ENCODE results near the gene TMEM59. TPM values are rescaled to one million over a fixed set of nuclear protein-coding genes. Genes with fewer than 3 reads are reported as not detected.

TMEM59 gene
- polyA plus RNA-seq, 1 donor (not counting 4 experiments of a cell fraction or from before 2014, with no cell fraction given): 342 TPM

DNA sequence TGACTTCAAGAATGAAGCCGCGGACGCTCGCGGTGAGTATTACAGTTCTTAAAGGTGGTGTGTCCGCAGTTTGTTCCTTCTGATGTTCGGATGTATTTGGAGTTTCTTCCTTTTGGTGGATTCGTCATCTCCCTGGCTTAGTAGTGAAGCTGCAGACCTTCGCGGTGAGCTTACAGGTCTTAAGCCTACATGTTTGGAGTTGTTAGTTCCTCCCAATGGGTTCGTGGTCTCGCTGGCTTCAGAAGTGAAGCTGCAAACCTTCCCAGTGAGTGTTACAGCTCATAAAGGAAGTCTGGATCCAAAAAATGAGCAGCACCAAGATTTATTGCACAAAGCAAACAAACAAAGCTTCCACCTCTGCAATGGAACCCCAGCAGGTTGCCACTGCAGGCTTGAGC, 49.8 kb downstream of the TMEM59 start:
- Histone ChIP-seq H3K79me2 (ENCODE audit: control insufficient read depth, insufficient read depth, low read length) (no peaks in the 10 kb centered on the region), H4K20me1 (ENCODE audit: control insufficient read depth, extremely low read depth, insufficient read depth, low read length) (no peaks in the 10 kb centered on the region), H3K4me1 (ENCODE audit: control insufficient read depth, extremely low read depth, insufficient read depth, low read length) (peaks cover 9% of the 10 kb centered on the region), H3K9ac (ENCODE audit: control insufficient read depth, extremely low read depth, insufficient read depth, low read length) (no peak overlapping the region), H3K4me2 (ENCODE audit: control insufficient read depth, extremely low read depth, insufficient read depth, low read depth, low read length) (peak overlapping the region; percentile 27), H3K9me3 (ENCODE audit: control insufficient read depth, low read depth, low read length) (no peaks in the 10 kb centered on the region), H3K4me3 (ENCODE audit: control insufficient read depth in 2 of 3, extremely low read depth in 1 of 3, insufficient read depth in 2 of 3, low read depth in 1 of 3, low read length in 3 of 3) (no peak overlapping the region), H3K9me1 (ENCODE audit: control insufficient read depth, extremely low read depth, insufficient read depth, low read length) (no peaks in the 10 kb centered on the region), H3K27ac (ENCODE audit: control insufficient read depth, insufficient read depth, low read length) (no peak overlapping the region), H2AFZ (ENCODE audit: control insufficient read depth, low read length) (no peak overlapping the region), H3K27me3 (ENCODE audit: control insufficient read depth, extremely low read depth, insufficient read depth, low read length) (no peaks in the 10 kb centered on the region), H3K36me3 (ENCODE audit: control insufficient read depth in 2 of 2, extremely low read depth in 1 of 2, insufficient read depth in 2 of 2, low read length in 2 of 2) (no peaks in the 10 kb centered on the region)
- peak; percentile 80 for FAIRE-seq
- peak; percentile 68 for DNase-seq (ENCODE audit: low read depth, low spot score)
- dilution Hi-C loops (cut with MboI; ENCODE audit: extremely low pct_ligation_motif_present, low sequenced_read_pairs): no loop called here
- TF ChIP-seq EZH2 (IDR thresholded peaks at IDR 0.05; ENCODE audit: low read length): no peak
- TF ChIP-seq, protein P1, sequence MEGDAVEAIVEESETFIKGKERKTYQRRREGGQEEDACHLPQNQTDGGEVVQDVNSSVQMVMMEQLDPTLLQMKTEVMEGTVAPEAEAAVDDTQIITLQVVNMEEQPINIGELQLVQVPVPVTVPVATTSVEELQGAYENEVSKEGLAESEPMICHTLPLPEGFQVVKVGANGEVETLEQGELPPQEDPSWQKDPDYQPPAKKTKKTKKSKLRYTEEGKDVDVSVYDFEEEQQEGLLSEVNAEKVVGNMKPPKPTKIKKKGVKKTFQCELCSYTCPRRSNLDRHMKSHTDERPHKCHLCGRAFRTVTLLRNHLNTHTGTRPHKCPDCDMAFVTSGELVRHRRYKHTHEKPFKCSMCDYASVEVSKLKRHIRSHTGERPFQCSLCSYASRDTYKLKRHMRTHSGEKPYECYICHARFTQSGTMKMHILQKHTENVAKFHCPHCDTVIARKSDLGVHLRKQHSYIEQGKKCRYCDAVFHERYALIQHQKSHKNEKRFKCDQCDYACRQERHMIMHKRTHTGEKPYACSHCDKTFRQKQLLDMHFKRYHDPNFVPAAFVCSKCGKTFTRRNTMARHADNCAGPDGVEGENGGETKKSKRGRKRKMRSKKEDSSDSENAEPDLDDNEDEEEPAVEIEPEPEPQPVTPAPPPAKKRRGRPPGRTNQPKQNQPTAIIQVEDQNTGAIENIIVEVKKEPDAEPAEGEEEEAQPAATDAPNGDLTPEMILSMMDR (optimal IDR thresholded peaks at IDR 0.05 in 1 of 3, IDR thresholded peaks at IDR 0.05 in 1 of 3, conservative IDR thresholded peaks at IDR 0.05 in 1 of 3; ENCODE audit: extremely low read depth in 1 of 3, insufficient read depth in 2 of 3, low read length in 3 of 3): no peak

- H3K9me1 ChIP-seq (ENCODE audit: control insufficient read depth, extremely low read depth, insufficient read depth, low read length): no peaks in the 10 kb centered on the region
- DNase-seq (ENCODE audit: low read depth, low spot score) (no peak), FAIRE-seq (no peak)
- H3K36me3 ChIP-seq (ENCODE audit: control insufficient read depth in 2 of 2, extremely low read depth in 1 of 2, insufficient read depth in 2 of 2, low read length in 2 of 2): no peaks in the 10 kb centered on the region
- no peak overlapping the region for H3K27ac ChIP-seq (ENCODE audit: control insufficient read depth, insufficient read depth, low read length)
- H3K4me2 ChIP-seq (ENCODE audit: control insufficient read depth, extremely low read depth, insufficient read depth, low read depth, low read length): peak overlapping the region; percentile 4
- H3K4me3 ChIP-seq (ENCODE audit: control insufficient read depth in 2 of 3, extremely low read depth in 1 of 3, insufficient read depth in 2 of 3, low read depth in 1 of 3, low read length in 3 of 3): no peak overlapping the region
- H4K20me1 ChIP-seq (ENCODE audit: control insufficient read depth, extremely low read depth, insufficient read depth, low read length): no peaks in the 10 kb centered on the region
- H3K79me2 ChIP-seq (ENCODE audit: control insufficient read depth, insufficient read depth, low read length): no peaks in the 10 kb centered on the region
- no peak overlapping the region for H3K9ac ChIP-seq (ENCODE audit: control insufficient read depth, extremely low read depth, insufficient read depth, low read length)
- TF ChIP-seq EZH2 (IDR thresholded peaks at IDR 0.05; ENCODE audit: low read length): no peak
- TF ChIP-seq, protein P1 (optimal IDR thresholded peaks at IDR 0.05 in 1 of 3, IDR thresholded peaks at IDR 0.05 in 1 of 3, conservative IDR thresholded peaks at IDR 0.05 in 1 of 3; ENCODE audit: extremely low read depth in 1 of 3, insufficient read depth in 2 of 3, low read length in 3 of 3): no peak
- H3K9me3 ChIP-seq (ENCODE audit: control insufficient read depth, low read depth, low read length): no peaks in the 10 kb centered on the region
- dilution Hi-C loops (cut with MboI; ENCODE audit: extremely low pct_ligation_motif_present, low sequenced_read_pairs): no loop called here
- peaks cover 9% of the 10 kb centered on the region for H3K4me1 ChIP-seq (ENCODE audit: control insufficient read depth, extremely low read depth, insufficient read depth, low read length)
- H2AFZ ChIP-seq (ENCODE audit: control insufficient read depth, low read length): no peak overlapping the region
- H3K27me3 ChIP-seq (ENCODE audit: control insufficient read depth, extremely low read depth, insufficient read depth, low read length): no peaks in the 10 kb centered on the region
Measured at GRCh38 chr1:54002544-54003248, 50.3 kb downstream of the TMEM59 start.

Measured in keratinocyte (primary cell).